HG03025 (cell line): ENCODE measurements around the gene LIAS.
"Not testable (repeated sequence)": the region's sequence is repeated elsewhere in the genome, so short reads cannot be mapped to it uniquely, and the experiment has no call there.

Experiments used
- ATAC-seq: cut with Tn5 transposase; IDR thresholded peaks from one replicate; pipeline ENCODE4 v1.9.1; 2021; ENCODE audit warnings: mild to moderate bottlenecking, moderate library complexity; ENCODE audit not compliant: unreplicated experiment, low FRiP score

Gene LIAS

DNA sequence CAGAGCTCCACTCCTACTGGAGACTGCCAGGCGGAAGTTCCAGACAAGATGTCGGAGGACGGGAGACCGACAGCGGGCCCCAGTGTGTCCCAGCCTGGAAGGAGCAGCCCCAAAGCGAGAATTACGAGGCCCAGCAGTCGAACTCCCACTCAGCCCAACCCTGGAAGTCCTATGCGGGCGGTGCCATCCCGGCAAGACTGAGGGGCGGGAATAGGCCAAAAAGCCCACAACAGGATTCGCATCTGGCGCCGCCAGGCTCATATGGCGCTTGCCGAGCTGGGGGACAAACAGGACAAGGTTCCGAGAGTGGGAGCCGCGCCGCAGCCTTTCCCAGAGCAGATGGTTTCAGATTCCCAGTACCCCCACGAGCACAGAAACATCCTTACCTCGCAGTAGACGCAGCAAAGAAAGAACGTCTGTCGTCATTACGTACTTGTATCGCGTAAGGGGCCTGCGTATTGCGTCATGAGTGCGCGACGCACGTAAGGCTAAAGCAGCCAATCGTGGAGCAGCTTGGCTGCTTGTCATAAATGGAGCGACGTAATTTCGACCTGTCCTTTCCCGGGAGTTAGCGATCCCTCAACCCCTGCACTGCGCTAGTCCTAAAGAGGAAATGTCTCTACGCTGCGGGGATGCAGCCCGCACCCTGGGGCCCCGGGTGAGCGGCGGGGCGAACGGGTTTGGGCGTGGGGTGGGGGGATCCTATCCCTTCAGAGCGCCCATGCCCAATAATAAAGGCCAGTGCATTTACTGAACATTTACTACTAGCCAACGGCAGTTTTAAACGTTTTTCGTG lies at the start of gene LIAS, which contains the start of gene RPL9:
TSS of gene LIAS (plus strand) at position 552 of the 796 bp plus-strand sequence. CDS start at position 614, 62 bp downstream.
TSS of gene RPL9 (minus strand) at position 418 of the 796 bp plus-strand sequence. CDS start 483 bp downstream, outside the sequence.
- ATAC-seq, result peak; percentile 77

DNA sequence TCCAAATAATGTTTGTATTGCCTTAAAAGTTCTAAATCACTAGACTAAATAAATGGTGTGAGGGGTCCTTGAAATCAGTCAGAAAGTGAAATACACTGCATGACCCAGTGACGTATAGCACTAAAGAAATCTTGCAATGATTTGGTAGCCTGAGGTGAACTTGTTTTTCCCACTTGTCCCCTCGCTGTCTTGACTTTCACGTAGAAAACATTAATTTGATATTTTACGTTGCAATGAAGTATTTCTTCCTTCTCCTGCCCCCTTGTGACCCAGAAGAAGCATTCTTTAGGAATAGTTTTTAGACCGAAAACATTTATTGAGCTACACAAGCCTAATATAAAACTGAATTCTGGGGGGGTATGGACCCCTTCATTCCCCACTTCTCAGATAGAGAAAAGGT lies 48.4 kb upstream of the LIAS start:
- no peak for ATAC-seq

DNA sequence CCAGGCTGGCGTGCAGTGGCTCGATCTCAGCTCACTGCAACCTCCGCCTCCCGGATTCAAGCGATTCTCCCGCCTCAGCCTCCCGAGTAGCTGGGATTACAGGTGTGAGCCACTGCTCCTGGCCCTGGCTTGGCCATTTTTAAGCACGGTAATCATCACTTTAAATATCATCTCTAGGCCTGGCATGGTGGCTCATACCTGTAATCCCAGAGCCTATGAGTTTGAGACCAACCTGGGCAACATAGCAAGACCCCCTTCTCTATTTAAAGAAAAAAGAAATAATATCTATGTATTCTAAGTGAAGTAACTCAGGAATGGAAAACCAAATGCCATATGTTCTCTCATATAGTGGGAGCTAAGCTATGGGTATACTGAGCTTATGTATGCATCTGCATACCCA lies 47.3 kb upstream of the LIAS start:
- not testable (repeated sequence) for ATAC-seq

DNA sequence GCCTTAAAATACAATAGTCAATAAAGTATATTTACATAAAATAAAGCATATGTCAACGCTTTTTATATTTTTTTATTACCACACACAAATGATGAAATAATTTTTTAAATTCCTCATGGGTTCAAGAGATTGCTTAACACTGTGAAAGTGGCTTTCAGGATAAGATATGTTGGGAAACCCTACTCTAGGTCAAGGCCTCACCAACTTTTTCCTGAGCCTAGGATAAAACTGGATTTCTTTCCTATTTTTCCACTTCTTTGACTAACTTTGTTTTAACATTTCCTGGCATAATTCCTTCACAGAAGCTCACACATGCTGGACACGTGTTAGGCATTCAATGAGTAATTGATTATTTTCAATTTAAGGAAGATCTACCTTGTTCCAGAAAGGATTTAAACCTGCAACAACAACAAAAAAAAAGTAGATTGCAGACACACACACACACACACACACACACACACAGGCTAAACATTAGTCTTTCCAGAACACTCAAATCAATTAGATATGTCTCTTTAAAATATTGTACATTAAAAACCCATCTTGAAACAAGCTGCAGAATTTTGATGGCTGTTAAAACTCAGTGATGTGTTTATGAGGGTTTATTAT lies 43.1 kb upstream of the LIAS start:
- no peak for ATAC-seq

DNA sequence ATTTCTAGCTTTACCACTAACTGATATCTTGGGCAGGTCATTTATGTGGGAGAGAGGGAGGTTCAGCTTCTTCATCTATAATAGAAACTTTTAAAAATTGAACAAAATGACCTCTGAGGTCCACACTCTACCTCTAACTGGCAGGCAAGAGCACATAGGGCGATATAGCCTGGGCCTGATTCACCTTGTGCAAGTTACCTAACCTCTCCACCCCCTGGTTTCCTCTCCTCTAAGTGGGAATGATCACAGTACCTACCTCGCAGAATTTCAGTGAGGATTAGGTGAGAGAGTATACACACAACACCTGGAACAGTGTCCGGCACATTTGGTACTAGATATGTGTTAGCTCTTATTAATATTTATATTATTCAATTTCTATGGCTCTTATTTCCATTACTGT lies 36.6 kb upstream of the LIAS start:
- no peak for ATAC-seq

DNA sequence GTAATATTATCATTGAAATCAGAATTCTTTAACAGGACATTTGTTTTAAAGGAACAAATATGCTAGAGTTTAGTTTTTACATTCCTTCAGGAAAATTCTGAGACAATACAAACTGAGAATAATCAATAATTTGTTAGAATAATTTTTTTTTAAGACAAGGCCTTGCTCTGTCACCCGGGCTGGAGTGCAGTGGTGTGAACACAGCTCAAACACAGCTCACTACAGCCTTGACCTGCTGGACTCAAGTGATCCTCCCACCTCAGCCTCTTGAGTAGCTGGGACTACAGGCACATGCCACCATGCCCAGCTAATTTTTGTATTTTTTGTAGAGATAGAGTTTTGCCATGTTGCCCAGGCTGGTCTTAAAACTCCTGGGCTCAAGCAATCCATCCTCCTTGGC lies 33.6 kb upstream of the LIAS start:
- ATAC-seq, result not testable (repeated sequence)

DNA sequence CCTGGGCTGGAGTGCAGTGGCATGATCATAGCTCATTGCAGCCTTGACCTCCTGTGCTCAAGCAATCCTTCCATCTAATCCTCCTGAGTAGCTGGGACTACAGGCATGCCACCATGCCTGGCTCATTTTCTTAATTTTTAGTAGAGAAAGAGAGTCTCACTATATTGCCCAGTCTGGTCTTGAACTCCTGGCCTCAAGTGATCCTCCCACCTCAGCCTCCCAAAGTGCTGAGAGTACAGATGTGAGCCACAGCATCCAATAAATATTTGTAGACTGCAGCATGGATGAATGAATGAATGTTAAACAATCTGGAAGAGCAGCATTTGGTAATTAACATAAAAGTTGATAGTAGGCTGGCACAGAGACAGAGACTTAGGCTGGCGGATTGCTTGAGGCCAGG lies 32.1 kb upstream of the LIAS start:
- ATAC-seq, result no peak

DNA sequence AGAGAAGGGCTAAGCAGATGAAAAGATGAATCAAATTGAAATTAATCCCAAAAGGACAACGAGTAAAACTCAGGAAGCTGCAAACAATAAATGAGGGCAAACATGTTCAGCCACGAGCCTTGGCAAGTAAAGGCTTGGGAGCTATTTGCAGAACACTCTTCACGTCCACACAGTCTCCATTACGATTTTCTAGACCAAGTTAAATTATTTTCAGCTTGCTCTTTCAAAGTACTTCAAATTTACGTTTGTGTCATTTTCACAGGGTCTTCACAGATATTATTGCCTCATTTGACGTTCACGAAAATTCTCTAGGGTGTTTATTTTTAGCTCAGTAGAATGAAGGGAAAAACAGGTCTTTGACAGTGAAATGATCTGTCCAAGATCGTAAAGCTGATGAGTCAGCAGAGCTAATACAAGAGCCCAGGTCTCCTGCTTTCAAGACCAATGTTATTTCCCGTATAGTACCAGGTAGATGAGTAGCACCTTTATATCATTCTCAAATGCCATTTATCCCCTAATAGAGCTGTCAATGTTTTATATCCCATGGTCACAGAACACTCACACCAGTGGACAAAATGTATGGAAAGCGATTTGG lies 31.2 kb upstream of the LIAS start:
- no peak for ATAC-seq

DNA sequence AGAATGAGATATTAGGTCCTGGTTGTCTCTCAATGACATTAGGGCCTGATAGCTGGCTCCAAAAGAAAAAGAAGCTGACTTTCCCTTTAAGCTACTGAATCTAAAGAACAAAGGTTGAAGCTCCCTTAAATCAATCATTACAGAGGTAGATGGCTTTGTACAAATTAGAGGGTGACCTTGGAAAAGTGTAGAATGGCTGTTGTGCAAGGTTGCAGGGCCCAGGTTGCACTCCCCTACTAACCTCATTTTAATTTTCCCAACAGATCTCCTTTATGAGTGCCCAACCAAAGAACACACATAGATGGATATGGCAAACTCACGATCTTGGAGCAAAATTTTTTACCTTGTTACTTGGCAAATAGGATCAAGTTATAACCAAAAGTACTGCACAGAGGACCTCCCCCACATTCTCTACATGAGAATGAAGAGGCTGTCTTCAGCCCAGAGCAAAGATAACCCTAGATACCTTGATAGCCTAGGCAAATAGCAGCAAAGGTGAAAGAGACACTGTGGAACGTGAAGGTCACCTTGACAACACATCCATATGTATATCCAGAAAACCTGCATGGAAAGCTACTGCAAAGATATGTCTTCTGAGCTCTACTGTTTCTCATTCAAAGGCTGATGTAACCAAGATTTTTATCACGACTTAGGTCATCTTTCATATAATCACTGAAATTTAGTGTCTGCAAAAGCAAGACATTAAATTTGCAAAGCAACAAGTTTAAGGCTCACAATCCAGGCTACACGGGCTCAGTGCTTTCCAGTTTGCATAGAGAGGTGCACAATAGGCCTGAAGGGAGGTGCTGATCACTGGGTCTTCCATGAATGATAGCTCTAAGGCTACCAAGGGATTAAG lies 29.2 kb upstream of the LIAS start:
- no peak for ATAC-seq

DNA sequence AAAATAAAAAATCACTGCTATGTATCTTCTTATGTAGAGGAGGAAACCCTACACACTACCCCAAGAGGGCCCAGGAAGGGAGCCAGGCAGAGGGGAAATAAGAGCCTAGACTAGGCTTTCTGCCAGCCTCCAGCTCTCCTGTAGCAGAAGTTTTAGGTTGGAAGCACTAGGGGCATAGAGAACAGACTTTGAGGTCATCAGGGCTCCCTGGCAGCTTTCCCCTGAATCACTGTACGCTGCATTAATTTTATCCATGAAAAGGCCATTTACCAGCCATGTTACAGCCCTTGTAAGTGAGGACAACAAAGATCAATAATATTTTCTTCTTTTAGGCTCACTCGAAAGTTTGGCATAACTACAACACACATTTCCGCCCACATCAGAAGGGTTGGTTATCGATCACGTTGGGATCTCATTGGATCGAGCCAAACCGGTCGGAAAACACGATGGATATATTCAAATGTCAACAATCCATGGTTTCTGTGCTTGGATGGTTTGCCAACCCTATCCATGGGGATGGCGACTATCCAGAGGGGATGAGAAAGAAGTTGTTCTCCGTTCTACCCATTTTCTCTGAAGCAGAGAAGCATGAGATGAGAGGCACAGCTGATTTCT lies 24.9 kb upstream of the LIAS start:
- ATAC-seq, result no peak

DNA sequence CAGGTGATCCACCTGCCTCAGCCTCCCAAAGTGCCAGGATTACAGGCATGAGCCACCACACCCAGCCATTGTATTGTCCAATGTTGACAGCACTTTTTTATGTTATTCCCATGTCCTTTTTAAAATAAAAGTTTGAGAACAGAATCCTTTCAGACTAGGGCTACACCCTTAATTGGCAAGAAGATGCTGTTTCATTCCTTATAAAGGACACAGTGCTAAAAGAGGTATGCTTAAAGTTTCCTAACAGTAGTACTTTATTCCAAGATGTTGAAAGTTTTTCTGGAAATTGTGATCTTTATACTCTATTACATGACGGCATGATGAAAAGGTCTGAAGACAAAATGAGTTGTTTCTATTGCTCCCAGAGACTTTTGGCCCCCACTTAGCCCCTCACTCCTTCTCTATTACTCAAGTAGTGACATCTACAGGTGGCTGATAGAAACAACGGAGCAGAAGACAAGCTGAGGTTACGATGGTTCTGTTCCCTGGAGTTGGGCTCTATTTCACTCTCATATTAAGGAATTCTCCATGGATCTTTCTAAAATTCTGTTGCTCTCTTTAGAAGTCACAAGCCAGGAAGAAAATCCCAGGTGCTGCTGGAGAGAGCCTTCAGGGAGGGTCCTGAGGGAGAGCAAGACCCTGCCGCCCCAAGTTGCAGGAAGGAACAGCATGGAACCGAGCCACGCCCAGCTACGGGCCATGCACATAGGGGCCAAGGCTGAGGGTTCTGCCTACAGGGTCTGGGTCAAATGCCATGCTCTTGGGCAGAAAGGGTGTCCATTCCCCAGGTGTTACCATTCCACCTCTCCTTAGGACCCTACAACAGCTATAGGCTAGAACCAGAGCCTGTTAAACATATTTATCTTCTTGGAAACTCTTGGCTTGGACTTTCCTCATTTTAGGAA lies 22.9 kb upstream of the LIAS start:
- no peak for ATAC-seq

DNA sequence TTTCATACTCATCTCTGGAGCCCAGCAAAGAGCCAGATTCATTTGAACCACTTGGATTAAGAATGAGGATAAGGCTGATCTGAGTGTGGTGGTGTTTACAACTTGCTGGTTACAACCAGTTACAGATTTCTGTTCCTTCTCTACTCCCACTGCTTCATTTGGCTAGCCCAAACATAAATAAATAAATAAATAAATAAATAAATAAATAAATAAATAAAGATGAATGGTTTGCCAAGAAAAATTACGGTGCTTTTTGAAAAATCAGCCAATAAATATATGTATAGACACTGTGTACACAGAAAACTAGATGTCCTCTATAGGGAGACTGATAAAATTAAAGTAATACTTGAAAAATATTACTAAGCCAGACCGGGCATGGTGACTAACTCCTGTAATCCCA lies 17.3 kb upstream of the LIAS start:
- no peak for ATAC-seq

DNA sequence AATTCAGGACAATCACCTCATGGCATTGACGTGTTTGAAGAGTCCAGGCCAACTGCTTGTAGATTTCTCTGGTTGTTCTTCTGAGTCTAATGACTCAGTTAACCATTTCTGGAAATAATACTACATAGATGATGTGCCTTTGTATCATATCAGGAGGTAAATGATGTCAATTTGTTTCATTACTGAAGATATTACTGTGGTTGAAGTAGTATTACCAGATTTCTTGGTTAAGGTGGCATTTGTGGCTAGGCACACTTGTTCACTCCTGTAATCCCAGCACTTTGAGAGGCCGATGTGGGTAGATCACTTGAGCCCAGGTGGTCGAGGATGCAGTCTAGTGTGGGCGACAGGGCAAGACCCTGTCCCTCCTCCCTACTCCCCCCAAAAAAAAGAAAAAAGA lies 15.9 kb upstream of the LIAS start:
- no peak for ATAC-seq

DNA sequence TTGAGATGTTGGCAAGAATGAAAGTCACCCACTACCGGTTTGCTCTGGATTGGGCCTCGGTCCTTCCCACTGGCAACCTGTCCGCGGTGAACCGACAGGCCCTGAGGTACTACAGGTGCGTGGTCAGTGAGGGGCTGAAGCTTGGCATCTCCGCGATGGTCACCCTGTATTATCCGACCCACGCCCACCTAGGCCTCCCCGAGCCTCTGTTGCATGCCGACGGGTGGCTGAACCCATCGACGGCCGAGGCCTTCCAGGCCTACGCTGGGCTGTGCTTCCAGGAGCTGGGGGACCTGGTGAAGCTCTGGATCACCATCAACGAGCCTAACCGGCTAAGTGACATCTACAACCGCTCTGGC lies 12.4 kb upstream of the LIAS start:
- no peak for ATAC-seq

DNA sequence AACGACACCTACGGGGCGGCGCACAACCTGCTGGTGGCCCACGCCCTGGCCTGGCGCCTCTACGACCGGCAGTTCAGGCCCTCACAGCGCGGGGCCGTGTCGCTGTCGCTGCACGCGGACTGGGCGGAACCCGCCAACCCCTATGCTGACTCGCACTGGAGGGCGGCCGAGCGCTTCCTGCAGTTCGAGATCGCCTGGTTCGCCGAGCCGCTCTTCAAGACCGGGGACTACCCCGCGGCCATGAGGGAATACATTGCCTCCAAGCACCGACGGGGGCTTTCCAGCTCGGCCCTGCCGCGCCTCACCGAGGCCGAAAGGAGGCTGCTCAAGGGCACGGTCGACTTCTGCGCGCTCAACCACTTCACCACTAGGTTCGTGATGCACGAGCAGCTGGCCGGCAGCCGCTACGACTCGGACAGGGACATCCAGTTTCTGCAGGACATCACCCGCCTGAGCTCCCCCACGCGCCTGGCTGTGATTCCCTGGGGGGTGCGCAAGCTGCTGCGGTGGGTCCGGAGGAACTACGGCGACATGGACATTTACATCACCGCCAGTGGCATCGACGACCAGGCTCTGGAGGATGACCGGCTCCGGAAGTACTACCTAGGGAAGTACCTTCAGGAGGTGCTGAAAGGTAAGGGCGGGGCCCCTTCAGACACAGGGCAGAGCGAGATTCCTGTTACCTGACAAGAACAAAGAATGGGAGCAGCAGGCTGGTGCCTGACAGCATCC lies 11.8 kb upstream of the LIAS start:
- peak; percentile 65 for ATAC-seq

DNA sequence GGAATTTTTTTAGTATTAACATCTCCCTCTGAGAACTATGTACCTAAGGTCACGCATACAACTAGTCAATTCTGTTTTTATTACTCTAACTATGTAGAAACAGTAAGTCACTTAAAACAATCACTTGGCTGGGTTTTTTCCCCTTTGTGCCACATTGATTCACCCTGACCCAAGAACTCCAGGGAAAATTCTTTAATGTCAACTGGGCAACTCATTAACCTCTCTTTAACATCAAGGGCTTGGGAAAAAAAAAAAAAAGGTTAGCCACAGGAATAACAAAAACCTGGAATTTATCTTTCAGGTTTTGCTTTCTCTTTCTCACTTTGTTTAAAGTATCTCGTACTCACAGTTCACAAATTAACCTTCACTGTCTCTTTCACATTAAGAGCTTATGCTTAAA lies 8.2 kb upstream of the LIAS start:
- ATAC-seq, result no peak

DNA sequence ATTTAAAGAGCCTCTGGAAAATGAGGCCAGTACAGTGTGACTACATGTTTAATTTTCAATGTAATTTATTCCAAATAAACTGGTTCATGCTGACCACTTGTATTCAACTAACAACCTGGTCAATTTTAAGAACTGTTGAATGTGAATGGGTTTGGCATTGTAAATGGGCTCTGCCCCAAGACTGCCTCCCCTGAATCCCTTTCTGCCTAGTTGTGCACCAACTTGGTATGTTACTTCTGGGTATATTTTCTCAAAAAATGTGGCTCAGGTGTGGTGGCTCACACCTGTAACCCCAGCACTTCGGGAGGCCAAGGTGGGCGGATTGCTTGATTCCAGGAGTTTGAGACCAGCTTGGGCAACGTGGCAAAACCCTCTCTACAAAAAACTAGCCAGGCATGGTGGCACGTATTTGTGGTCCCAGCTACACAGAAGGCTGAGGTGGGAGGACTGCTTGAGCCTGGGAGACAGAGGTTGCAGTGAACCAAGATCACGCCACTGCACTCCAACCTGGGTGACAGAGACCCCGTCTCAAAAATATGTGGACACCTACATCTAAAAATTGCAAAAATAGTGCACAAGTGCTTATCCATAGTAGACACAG lies 7.3 kb upstream of the LIAS start:
- no peak for ATAC-seq

DNA sequence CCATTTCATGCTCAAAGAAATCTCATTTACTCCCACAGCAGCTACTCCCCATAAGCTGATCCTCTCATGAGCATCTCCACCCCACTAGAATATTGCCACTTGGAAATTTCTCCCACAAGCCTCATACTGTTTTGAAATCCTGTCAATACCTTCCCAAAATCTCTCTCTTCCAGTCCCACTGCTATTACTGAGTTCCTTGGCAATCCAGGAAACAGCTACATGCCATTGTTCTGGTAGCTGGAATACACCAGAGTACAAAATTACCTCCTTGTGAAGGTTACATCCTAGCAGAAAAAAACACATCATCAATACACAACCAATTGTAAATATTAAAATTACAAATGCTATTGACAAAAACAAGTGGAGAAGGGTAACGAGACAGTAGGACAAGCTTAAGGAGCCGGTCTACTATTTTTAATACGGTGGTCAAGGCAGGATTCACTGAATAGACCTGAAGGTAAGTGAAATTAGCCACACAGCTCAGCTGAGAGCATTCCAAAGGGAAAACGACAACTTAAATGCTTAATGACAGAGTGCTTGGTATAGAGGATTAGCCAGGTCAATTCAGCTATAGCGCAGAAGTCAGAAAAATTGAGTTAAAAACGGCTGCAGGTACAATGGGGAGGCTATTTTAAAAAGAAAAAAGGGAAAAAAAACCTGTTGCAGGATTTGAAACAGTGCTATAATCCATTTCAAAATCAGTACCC lies 6.5 kb upstream of the LIAS start:
- ATAC-seq, result no peak
